ENCODE measurements around the gene METAP2.

DNA sequence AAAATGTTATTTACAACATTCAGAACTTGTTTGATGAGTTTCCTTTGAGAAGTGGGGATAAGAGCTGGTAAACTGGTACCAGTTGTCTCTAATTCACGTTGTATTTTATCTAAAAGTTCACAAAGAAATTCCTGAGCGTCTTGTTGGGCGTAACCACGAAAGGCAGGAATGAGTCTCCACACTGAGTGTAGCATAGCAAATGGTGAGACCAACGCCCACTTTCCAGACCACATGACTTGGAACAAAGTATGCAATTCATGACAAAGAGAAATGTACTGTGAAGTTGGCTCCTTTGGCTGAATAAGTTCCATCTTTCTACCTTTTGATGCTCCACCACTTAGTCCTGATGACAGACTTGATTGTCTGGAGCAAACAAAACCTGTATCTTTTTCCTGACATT lies 58.9 kb downstream of the METAP2 start:
- TF ChIP-seq, protein P1, sequence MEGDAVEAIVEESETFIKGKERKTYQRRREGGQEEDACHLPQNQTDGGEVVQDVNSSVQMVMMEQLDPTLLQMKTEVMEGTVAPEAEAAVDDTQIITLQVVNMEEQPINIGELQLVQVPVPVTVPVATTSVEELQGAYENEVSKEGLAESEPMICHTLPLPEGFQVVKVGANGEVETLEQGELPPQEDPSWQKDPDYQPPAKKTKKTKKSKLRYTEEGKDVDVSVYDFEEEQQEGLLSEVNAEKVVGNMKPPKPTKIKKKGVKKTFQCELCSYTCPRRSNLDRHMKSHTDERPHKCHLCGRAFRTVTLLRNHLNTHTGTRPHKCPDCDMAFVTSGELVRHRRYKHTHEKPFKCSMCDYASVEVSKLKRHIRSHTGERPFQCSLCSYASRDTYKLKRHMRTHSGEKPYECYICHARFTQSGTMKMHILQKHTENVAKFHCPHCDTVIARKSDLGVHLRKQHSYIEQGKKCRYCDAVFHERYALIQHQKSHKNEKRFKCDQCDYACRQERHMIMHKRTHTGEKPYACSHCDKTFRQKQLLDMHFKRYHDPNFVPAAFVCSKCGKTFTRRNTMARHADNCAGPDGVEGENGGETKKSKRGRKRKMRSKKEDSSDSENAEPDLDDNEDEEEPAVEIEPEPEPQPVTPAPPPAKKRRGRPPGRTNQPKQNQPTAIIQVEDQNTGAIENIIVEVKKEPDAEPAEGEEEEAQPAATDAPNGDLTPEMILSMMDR (IDR thresholded peaks at IDR 0.05), result no peak
- no peak for TF ChIP-seq POLR2A (IDR thresholded peaks at IDR 0.05)
